Brain microvascular endothelial cell (primary cell): ENCODE data around the gene MIER2.

Experiments
- DNase-seq: peaks from one replicate; pipeline ENCODE4 v3.0.0-alpha.2; 2020
- H3K27ac ChIP-seq: fragments of 250-450 bp; sonication (Bioruptor Pico); 2 replicates; pipeline ENCODE4 v1.5.1; 2020; ENCODE audit warnings: mild to moderate bottlenecking, moderate library complexity
- H3K27me3 ChIP-seq: fragments of 250-450 bp; sonication (Bioruptor Pico); replicated peaks from 2 replicates; pipeline ENCODE4 v1.5.1; 2020; ENCODE audit warnings: mild to moderate bottlenecking
- H3K36me3 ChIP-seq: fragments of 250-450 bp; sonication (Bioruptor Pico); replicated peaks from 2 replicates; pipeline ENCODE4 v1.5.1; 2020; ENCODE audit warnings: mild to moderate bottlenecking
- H3K4me3 ChIP-seq: 2 replicates; pipeline ENCODE4 v1.5.1; 2011; ENCODE audit warnings: low read depth, mild to moderate bottlenecking, control low read depth, low read length, moderate library complexity
- in situ Hi-C: cut with HindIII; loops from 2 replicates; pipeline ENCODE4 v1.10.0; 2017; ENCODE audit warnings: low sequenced_read_pairs, low pct_ligation_motif_present
- TF ChIP-seq, protein P1 (sequence below): IDR thresholded peaks from 2 replicates; pipeline ENCODE4 v1.5.1; 2011; ENCODE audit warnings: low read depth, mild to moderate bottlenecking, moderate library complexity, low read length, control low read depth, inconsistent platforms; ENCODE audit errors: missing control alignments

MIER2 gene

DNA sequence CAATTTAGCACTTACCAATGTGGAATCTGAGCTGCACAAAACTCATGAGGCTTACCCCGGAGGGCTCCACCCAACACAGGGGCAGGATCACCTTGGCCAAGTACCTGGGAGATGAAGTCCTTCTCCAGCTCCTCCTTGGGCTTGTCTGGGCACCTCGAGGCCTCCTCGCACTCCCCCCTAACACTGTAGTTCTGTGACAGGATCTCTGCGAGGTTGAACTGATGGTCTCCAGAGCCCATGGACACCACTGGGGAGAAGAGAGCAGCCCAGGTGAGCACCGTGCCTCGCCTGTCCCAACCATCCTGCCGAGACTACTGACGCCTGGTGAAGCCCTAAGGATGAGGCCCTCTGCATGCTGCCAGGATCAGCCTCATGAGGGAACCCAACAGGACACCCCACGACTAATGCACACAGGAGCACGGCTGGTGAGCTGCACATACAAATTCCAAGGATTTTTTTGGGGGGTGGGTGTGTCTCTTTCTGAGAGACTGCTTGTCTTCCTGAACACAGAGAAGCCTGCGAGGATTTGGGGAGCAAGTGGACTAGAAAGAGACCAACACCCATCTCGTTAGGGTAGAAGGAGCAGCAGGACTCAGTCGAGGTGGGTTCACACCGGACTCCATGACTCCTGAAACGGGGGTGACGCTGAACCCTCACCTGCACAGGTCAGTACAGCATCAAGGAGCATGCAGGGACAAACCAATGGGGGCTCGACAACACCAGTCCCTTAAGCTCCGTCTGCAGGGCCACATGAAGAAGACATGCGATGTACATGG is 10.1 kb downstream of the MIER2 start:
- in situ Hi-C loops: no loop called here
- H3K27ac ChIP-seq: no peak overlapping the region
- no peak overlapping the region for H3K4me3 ChIP-seq
- peaks cover 30% of the 10 kb centered on the region for H3K36me3 ChIP-seq
- DNase-seq: no peak
- no peaks in the 10 kb centered on the region for H3K27me3 ChIP-seq
- TF ChIP-seq, protein P1, sequence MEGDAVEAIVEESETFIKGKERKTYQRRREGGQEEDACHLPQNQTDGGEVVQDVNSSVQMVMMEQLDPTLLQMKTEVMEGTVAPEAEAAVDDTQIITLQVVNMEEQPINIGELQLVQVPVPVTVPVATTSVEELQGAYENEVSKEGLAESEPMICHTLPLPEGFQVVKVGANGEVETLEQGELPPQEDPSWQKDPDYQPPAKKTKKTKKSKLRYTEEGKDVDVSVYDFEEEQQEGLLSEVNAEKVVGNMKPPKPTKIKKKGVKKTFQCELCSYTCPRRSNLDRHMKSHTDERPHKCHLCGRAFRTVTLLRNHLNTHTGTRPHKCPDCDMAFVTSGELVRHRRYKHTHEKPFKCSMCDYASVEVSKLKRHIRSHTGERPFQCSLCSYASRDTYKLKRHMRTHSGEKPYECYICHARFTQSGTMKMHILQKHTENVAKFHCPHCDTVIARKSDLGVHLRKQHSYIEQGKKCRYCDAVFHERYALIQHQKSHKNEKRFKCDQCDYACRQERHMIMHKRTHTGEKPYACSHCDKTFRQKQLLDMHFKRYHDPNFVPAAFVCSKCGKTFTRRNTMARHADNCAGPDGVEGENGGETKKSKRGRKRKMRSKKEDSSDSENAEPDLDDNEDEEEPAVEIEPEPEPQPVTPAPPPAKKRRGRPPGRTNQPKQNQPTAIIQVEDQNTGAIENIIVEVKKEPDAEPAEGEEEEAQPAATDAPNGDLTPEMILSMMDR: no peak

DNA sequence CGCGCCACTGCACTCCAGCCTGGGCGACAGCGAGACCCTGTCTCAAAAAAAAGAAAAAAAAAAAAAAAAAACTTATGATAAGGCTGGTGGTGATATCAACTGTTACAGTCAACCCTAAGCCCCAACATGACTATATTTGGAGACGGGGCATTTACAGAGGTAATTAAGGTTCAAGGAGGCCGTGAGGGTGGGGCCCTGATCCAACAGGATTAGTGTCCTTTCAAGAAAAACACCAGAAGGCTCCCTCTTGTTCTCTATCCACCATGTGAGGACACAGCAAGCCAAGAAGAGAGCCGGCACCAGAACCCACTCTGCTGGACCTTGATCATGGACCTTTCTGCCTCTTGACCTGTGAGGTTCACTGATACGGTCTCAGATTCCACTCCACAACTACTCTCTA is 14.1 kb downstream of the MIER2 start:
- no peak overlapping the region for H3K4me3 ChIP-seq
- H3K36me3 ChIP-seq: peaks cover 63% of the 10 kb centered on the region
- H3K27ac ChIP-seq: no peak overlapping the region
- TF ChIP-seq, protein P1: no peak
- DNase-seq: no peak
- no peaks in the 10 kb centered on the region for H3K27me3 ChIP-seq
- in situ Hi-C loops: no loop called here

DNA sequence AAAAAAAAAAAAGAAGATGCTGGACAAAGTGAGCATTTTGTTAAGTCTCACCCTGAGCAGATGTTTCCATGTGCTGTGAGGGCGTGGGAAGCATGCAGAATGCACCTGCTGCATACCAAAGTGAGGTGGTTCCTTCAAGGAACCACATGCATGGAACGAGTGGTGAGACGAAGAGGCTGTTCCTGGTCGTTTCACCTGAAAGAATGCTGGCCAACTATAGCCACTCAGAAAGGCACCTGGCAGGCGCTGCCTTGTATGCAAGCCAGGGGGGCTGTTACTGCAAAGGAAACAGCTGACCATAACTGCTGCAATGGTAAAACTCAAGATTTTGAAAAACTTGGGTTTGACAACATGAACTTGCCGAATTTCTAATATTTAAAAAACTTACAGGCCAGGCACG is 14.7 kb downstream of the MIER2 start:
- in situ Hi-C loops: no loop called here
- DNase-seq: no peak
- TF ChIP-seq, protein P1: no peak

DNA sequence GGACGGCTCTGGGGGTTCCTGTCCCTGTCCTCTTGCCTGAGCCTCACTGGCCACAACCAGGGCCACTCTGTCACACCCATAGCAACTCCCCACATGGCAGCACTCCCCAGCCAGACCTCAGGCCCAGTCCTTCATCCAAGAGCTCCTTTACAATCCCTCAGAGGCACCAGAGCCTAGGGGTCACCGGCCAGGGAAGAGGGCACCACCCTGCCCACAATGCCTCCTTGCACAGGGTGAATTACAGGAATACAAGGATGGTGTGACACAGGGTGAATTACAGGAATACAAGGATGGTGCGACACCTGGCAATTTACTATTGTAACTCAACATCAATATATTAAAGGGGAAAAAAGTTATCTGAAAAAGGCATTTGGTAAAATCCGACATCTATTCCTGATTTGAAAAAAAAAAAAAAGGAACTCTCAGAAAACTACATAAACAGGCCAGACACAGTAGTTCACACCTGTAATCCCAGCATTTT is 16.5 kb downstream of the MIER2 start:
- H3K27me3 ChIP-seq: no peaks in the 10 kb centered on the region
- H3K36me3 ChIP-seq: peaks cover 67% of the 10 kb centered on the region
- in situ Hi-C loops: no loop called here
- no peak overlapping the region for H3K4me3 ChIP-seq
- TF ChIP-seq, protein P1: no peak
- no peak for DNase-seq
- H3K27ac ChIP-seq: no peak overlapping the region

More for the DNA sequence above, 14.7 kb downstream of the MIER2 start:
- Histone ChIP-seq H3K4me3 (no peak overlapping the region), H3K27ac (no peak overlapping the region), H3K36me3 (peaks cover 65% of the 10 kb centered on the region), H3K27me3 (no peaks in the 10 kb centered on the region)

DNA sequence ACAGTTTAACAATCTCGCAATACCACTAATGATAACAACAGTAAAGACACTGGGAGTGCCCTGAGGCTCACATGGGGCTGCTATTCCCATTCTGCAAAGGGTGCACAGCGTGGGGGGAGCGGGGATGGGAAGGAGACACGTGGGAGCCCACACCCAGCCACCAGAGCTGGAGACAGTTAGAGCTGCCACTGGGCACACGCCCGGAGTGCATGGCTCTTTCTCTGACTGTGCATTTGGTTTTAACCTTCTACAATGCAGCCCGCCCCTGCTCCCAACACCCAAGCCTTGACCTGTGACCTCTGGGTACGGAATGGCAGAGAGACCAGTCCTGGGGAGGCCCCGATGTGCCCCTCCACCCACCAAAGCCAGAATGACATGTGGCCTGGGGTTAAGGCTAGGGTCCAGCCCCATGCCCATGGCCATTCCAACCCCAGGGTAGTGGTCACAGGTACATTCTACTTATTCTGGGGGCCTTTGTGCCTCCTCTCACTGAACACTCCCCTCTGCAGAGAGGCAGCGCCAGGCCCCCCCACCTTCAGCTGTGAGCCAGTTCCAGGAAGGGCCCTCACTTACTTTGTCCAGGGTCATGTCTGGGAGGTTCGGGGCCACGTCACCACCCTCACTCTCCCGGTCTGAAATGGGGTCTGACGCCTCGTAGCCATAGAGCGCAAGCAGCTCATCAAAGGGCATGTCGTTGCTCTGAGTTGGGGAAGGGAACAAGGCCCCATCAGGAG is 17.1 kb downstream of the MIER2 start:
- no peak overlapping the region for H3K4me3 ChIP-seq
- DNase-seq: no peak
- TF ChIP-seq, protein P1: no peak
- H3K36me3 ChIP-seq: peaks cover 73% of the 10 kb centered on the region
- in situ Hi-C loops: no loop called here
- H3K27ac ChIP-seq: no peak overlapping the region
- H3K27me3 ChIP-seq: no peaks in the 10 kb centered on the region
